GM11168 (cell line): ENCODE data around the gene MASTL.
"Not testable (repeated sequence)": the region's sequence is repeated elsewhere in the genome, so short reads cannot be mapped to it uniquely, and the experiment has no call there.

Experiments used
- in situ Hi-C: fragments of 300-500 bp; cut with MboI; formaldehyde crosslinking; loops from one replicate; pipeline ENCODE4 v1.12.0; 2022; ENCODE audit warnings: low sequenced_read_pairs; ENCODE audit not compliant: unreplicated experiment

MASTL gene

DNA sequence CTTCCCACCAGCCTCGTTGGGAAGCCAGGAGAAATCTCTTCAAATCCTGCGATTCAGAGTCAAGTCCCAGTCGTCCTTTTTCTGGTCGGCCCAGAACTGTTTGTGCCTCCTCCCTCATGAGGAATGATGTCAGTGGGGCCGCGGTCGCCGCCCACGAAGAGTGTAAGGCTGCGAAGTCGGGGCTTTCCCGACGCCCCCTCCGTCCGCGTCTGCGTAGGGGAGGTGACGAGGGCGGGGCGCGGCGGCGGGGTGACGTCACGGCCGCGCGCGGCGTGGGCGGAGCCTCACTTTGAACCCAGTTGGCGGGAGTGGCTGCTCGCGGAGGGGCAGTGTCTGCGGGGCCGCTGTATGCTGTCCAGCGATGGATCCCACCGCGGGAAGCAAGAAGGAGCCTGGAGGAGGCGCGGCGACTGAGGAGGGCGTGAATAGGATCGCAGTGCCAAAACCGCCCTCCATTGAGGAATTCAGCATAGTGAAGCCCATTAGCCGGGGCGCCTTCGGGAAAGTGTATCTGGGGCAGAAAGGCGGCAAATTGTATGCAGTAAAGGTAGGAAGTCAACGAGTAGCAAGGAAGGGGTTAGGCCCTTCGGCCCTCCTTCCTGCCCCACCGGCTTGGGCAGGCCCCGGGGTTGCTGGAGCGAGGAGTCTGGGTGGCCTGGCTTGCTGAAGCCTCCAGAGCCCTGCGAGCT lies at the start of gene MASTL:
Gene MASTL (plus strand): TSS at position 287 of the 689 bp plus-strand sequence. CDS start 75 bp downstream, at position 362.
- in situ Hi-C loops: no loop called here

DNA sequence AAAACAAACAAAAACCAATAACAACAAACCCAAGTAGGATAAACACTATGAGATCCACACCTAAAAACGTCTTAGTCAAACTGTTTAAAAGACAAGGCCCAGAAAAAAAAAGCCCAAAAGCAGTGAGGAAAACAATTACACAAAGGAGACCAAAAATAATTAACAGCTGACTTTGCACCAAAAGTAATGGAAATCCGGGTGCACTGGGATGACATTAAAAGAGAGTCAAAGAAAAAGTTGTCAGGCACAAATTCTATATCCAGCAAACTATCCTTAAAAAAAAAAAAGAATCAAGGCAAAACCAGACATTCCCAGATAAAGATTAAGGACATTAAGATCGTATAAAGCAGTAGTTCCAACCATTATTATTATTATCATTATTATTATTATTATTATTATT lies 47.0 kb upstream of the MASTL start:
- in situ Hi-C loops: no loop called here

DNA sequence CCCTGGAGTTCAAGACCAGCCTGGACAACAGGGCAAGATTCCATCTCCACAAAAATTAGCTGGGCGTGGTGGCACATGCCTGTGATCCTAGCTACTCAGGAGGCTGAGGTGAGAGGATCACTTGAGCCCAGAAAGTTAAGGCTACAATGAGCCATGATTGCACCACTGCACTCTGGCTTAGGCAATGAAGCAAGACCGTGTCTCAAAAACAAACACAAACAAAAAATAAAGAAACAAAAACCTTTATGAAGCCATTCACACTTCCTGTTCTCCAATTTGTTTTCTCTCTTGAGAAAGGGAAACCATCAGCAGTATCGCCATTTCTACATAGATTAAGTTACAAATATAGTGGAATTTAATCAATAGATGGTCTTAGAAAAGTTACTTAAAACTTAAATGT lies 20.8 kb upstream of the MASTL start:
- in situ Hi-C loops: no loop called here

DNA sequence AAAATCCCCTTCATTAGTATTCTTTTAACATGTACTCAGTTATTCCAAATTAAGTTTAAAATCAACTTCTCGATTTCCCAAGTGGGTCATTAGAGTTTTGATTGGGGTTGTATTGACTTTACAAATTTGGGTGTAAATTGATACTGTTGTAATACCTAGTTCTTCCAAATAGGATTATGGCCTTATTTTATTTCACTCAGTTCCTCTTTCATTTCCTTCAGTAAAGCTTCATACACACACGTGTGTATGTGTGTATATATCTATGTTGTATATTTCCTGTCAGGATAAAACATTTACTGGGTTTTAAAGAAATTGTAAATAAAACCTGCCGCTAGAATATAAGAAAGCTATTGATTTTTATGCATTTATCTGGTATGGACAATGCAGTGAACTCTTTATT lies 16.9 kb upstream of the MASTL start:
- in situ Hi-C loops: no loop called here

DNA sequence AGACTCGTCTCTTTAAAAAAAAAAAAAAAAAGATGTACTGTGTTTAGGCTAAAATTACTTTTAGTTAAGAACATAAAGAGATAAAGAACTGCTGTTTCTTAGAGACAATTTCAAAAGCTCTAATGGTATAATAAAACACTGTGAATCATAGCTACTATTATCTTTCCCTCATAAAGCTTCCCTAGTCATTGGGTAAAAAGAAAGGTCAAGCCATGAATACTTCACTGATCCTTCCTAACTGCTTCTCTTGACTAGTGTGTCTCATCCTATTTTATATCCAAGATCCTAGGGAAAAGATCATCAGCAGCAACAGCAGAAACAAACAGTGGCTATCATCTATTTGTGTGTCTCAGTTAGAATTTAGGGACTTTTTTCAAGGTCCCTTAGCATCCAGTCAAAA lies 11.5 kb upstream of the MASTL start:
- in situ Hi-C loops: no loop called here

DNA sequence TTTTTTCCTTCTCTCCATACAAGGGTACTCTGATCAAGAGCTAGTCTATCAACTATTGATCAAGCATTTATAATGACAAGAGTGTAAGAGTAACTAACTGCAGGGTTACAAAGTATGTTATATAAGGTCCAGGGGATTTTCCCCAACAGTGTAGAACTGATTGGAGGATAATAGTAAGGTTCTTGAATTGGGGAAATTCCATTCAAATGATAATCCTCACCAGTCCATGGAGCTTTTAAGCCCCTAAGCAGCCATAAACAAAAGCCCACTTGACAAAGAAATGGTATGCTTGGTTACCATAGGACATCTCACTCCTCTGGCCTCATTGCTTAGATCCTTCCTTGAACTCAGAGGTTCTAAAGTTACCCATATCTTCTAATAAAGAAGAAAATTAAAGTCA lies 9.2 kb upstream of the MASTL start:
- in situ Hi-C loops: no loop called here

DNA sequence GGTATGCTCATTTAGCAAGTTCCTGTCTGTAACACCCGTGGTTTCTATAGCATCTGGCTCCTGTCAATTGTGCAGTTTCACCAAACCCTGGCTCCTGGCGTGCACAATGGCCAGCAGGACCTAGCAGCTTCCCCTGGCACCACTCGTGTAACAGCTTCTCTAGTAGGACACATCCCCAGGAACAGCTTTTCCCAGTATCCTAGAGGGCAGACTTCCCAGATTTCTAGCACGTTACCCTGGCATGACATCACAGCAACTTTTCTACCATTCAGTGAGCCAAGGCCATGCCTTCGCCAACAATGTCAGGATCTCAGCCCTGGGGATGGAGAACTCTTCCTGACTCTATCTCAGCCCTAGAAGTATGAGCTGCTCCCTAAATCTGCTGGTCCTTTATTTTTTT lies 7.5 kb upstream of the MASTL start:
- in situ Hi-C loops: no loop called here

DNA sequence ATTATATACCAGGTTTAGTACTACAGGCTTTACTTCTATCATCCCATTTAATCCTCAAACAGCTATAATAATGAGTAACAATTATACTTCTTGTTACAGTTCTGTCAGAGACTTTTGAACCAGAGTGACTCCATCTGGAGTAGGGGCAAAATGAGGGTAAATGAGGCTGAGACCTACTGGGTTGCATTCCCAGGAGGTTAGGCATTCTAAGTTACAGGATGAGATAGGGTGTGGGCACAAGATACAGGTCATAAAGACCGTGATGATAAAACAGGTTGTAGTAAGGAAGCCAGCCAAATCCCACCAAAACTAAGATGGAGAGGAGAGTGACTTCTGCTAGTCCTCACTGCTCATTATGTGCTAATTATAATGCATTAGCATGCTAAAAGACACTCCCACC lies 4.9 kb upstream of the MASTL start:
- in situ Hi-C loops: no loop called here

DNA sequence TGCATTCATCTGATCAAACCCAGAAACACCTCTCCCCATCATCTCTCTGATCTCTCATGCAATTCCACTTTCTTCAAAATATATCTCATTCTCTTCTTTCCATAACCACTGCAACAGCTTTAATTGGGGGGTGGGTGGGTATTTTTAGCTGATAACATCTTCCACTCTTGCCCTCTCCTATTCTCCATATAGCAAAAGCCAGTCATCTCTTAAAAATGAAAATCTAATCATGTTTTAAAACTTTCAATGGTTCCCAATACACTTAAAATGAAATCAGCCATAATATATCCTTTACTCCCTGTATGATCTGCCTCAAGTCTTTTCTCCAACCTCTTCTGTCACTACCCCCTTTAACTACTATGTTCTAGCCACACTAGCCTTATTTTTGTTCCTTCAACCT lies 2.5 kb upstream of the MASTL start:
- in situ Hi-C loops: no loop called here

DNA sequence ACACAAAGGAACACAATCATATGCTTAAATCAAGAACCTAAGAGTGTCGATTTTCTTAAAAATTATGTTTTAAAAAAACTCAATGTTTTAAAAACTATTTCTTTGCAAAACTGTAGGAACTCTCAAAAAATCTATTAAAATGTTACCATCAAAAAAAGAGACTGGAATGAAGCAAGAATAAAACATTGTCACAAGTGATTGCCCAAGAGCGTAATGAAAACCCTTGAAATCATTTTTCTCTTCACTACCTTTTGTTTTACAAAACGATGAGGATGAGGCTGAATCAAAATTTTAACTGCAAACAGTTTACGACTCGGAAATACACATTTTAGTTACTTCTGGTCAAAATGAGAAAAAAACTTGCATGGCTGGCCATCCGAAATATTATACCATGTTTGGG lies 1.8 kb upstream of the MASTL start:
- in situ Hi-C loops: no loop called here

DNA sequence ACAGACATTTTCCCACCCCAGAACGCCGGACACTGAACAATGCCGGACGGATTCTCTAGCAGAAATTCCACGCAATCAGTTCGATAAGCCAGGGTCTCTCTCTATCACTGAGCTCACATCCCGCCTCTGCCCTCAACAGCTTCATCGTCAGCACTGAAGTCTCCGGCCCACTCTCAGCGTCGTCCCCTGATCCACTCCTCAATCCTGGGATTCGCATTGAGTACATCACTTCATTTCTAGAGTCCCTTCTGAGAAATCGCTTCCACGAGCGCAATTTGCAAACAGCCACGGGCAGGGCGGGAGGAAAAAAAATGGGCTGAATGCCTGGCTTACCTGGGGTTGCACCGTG lies 1.3 kb upstream of the MASTL start:
- in situ Hi-C loops: no loop called here

DNA sequence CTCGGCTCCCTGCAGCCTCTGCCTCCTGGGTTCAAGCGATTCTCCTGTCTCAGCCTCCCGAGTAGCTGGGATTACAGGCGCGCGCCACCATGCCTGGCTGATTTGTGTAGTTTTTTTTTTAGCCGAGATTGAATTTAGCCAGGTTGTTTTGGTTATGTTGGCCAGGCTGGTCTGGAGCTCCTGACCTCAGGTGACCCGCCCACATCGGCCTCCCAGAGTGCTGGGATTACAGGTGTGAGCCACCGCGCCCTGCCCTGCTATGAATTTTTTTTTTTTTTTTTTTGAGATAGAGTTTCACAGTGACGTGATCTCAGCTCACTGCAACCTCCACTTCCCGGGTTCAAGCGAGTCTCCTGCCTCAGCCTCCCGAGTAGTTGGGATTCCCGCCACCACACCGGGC lies 1.4 kb downstream of the MASTL start:
- in situ Hi-C loops: not testable (repeated sequence)

DNA sequence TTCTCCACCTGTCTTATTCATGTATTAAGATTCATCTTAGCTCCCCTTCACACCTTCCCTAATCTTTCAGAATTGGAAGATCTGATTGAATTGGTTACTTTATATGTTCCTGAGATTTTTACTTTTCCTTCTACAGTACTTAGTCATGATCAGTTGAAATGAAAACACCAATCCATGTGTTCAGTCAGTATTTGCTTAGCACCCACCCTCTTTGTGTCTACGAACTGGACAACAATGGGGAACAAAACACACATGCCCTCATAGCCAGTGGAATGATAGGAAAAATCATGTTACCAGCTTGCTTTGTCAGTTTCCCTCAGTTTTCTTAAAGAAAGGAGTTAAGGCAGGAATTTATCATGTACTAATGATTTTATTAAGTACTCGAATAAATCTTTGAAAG lies 2.0 kb downstream of the MASTL start:
- in situ Hi-C loops: no loop called here

DNA sequence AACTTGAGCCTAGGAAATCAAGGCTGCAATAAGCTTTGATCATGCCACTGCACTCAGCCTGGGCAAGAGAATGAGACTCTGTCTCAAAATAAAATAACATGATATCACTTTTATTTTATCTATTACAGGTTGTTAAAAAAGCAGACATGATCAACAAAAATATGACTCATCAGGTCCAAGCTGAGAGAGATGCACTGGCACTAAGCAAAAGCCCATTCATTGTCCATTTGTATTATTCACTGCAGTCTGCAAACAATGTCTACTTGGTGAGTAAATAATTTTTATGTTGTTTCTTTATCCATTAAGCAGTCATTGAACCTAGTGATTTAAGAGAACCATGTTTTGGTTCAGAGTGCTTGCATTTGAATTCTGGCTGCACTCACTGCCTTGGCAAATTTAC lies 3.3 kb downstream of the MASTL start:
- in situ Hi-C loops: no loop called here

DNA sequence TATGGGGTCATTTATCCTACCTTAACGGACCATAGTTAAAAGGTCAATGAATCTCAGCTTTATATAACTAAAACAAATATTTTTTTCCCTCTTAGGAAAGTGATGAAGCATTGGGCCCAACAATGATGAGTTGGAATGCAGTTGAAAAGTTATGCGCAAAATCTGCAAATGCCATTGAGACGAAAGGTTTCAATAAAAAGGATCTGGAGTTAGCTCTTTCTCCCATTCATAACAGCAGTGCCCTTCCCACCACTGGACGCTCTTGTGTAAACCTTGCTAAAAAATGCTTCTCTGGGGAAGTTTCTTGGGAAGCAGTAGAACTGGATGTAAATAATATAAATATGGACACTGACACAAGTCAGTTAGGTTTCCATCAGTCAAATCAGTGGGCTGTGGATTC lies 14.7 kb downstream of the MASTL start:
- in situ Hi-C loops: no loop called here

DNA sequence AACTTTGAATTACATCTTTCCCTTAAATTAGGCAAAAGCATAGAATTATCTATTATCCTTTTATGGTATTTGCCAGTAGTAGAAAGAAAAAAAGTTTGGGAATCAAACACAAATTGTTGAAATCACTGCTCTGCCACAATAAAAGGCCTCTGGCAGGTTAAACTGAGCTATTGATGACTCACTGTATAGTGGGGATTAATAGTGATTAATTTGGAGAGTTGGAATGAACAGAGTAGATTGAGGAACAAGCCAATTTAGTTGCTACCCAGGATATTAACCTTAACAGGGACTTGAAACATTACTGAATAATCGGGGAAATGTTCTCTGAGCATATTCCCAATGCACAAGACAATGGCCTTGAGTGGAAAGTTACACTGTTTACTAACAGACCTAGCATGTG lies 33.1 kb downstream of the MASTL start:
- in situ Hi-C loops: no loop called here

DNA sequence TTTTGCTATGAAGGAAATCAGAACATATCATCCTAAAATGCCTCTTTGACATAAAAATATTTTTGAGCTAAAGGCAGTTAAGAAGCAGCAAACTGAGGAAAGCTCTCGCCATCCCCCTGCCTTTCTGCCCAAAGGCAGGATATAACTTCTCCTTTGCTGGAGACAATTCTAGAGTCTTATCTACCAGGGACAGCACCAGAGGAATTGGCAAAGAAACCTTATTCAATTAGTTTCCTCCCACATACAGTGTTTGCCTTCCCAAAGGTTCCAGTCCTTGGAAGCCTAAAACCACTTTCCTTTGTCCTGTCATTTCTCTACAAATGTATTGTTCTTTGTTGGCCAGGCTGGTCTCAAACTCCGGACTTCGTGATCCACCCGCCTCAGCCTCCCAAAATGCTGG lies 33.7 kb downstream of the MASTL start:
- in situ Hi-C loops: no loop called here

DNA sequence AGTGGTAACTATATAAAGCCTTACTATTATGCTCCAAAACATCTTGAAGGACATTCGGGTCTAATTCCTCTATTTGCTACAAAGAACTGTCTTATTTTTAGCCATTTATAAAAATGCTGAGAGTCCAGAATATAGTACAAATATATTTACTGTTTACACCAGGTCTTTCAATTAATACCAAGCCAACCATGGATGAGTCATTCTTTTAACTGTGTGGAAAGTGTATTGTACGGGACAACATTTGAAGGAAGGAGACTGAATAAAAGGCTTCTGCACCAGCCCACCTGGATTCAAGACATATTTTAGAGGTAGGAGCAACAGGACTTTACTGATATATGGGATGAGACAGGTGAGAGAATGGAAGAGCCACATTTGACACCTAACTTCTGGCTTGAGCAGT lies 35.4 kb downstream of the MASTL start:
- in situ Hi-C loops: no loop called here

DNA sequence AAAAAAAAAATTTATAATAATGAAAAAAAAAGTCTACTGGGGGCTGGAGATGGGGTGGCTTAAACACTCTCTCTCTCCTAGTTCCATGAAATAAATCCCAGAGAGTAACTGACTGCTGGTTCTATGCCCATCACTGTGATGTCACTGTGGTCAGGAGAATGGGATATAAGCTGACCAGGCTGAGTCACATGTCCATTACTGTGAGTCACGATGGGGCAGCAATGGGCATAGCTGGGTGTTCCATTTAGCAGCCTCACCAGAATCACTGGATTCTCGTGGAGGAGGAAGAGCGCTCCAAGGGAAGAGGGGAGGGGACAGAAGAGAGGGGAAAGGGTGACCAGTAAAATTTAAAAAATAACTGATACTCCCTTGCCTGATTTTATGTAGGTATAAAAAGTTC lies 37.1 kb downstream of the MASTL start:
- in situ Hi-C loops: no loop called here

DNA sequence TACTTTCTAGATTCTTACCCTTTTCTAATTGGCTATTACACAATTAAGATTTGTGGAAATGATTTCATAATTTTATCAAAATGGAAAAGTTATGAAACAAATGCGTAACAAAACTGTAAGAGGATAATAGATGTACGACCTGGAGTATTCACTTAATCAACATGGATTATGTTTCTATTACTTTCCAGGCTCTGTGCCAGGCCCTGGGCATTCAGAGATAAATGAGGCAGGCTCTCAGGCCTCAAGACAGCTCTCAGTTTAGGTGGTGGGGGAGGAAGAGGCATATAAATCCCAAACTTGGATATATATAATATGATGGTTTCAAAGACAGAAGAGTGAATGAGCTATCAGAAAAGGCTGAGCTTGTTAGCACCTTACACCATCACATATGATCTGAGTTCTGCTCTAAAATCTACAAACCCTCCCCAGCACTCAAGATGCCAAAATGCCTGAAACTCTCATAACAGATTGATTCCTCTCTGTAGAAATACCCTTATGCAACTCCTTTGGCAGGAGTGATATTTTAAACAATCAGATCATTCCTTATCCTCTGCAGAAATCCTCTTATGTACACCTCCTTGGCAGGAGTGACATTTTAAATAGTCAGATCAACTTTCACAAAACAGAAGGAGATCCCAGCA lies 42.9 kb downstream of the MASTL start:
- in situ Hi-C loops: no loop called here

DNA sequence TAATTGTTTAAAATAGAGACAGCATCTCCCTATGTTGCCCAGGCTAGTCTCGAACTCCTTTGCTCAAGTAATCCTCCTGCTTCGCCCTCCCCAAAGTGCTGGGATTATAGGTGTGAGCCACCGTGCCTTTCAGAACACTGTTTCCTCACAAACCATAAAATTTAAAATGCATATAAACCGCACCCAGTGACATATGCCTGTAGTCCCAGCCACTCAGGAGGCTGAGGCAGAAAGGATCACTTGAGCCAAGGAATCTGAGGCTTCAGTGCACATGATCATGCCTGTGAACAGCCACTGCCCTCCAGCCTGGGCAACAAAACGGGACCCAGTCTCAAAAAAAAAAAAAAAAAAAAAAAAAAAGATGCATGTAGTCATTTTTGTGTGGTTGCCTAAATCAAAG lies 48.7 kb downstream of the MASTL start:
- in situ Hi-C loops: no loop called here

DNA sequence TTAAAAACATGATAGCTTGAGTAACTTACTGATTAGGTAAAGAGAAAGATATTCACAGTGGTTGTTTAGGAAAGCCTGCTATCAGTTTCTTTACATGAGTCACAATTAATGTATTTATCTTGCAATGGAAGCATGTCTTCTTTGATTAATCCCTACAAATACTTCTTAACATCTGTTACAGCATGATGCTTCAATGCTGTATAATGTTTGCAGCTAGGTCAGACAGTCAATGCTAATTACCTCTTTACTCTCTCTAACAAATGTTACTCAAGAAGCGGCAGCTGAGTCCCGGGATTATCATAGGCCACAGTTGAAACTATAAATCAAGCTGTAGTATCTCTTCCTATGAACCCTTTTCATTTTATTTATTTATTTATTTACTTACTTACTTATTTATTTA lies 52.2 kb downstream of the MASTL start:
- in situ Hi-C loops: no loop called here
